ENCODE data around the gene PLAAT2. TPM values are rescaled to one million over a fixed set of nuclear protein-coding genes. Genes with fewer than 3 reads are reported as not detected.
"Not testable (repeated sequence)": the region's sequence is repeated elsewhere in the genome, so short reads cannot be mapped to it uniquely, and the experiment has no call there.

The PLAAT2 gene
- polyA plus RNA-seq, 3 donors: 0.37 to 0.68 TPM; not detected in 1

- no peak for DNase-seq (ENCODE audit: extremely low read depth in 1 of 11, low read depth in 9 of 11, low spot score in 4 of 11)
Measured at GRCh38 chr11:63530021-63530420, 33.2 kb downstream of the PLAAT2 start.

- DNase-seq (ENCODE audit: extremely low read depth in 1 of 11, low read depth in 9 of 11, low spot score in 4 of 11): not testable (repeated sequence)
Measured at GRCh38 chr11:63529373-63529772, 33.8 kb downstream of the PLAAT2 start.

- not testable (repeated sequence) for DNase-seq (ENCODE audit: extremely low read depth in 1 of 11, low read depth in 9 of 11, low spot score in 4 of 11)
Measured at GRCh38 chr11:63528729-63529278, 34.4 kb downstream of the PLAAT2 start.

GRCh38 chr11:63528156-63528555 lies 35.0 kb downstream of the PLAAT2 start:
- not testable (repeated sequence) for DNase-seq (ENCODE audit: extremely low read depth in 1 of 11, low read depth in 9 of 11, low spot score in 4 of 11)

GRCh38 chr11:63527667-63528066 lies 35.5 kb downstream of the PLAAT2 start:
- DNase-seq (ENCODE audit: extremely low read depth in 1 of 11, low read depth in 9 of 11, low spot score in 4 of 11): no peak

- DNase-seq (ENCODE audit: extremely low read depth in 1 of 11, low read depth in 9 of 11, low spot score in 4 of 11): no peak
Measured at GRCh38 chr11:63523151-63523550, 40.0 kb downstream of the PLAAT2 start.

- no peak for DNase-seq (ENCODE audit: extremely low read depth in 1 of 11, low read depth in 9 of 11, low spot score in 4 of 11)
Measured at GRCh38 chr11:63521896-63522295, 41.3 kb downstream of the PLAAT2 start.

GRCh38 chr11:63520606-63521170 lies 42.5 kb downstream of the PLAAT2 start:
- DNase-seq (ENCODE audit: extremely low read depth in 1 of 11, low read depth in 9 of 11, low spot score in 4 of 11): no peak

GRCh38 chr11:63518548-63518947 lies 44.6 kb downstream of the PLAAT2 start:
- no peak for DNase-seq (ENCODE audit: extremely low read depth in 1 of 11, low read depth in 9 of 11, low spot score in 4 of 11)

GRCh38 chr11:63517156-63517555 lies 46.0 kb downstream of the PLAAT2 start:
- no peak for DNase-seq (ENCODE audit: extremely low read depth in 1 of 11, low read depth in 9 of 11, low spot score in 4 of 11)

- no peak for DNase-seq (ENCODE audit: extremely low read depth in 1 of 11, low read depth in 9 of 11, low spot score in 4 of 11)
Measured at GRCh38 chr11:63516109-63516508, 47.1 kb downstream of the PLAAT2 start.

- DNase-seq (ENCODE audit: extremely low read depth in 1 of 11, low read depth in 9 of 11, low spot score in 4 of 11): no peak
Measured at GRCh38 chr11:63512816-63513215, 50.4 kb downstream of the PLAAT2 start.

GRCh38 chr11:63511048-63511748 lies 52.0 kb downstream of the PLAAT2 start:
- DNase-seq (ENCODE audit: extremely low read depth in 1 of 11, low read depth in 9 of 11, low spot score in 4 of 11): no peak

- DNase-seq (ENCODE audit: extremely low read depth in 1 of 11, low read depth in 9 of 11, low spot score in 4 of 11): no peak
Measured at GRCh38 chr11:63510360-63511047, 52.7 kb downstream of the PLAAT2 start.

GRCh38 chr11:63508745-63509144 lies 54.4 kb downstream of the PLAAT2 start:
- no peak for DNase-seq (ENCODE audit: extremely low read depth in 1 of 11, low read depth in 9 of 11, low spot score in 4 of 11)

- no peak for DNase-seq (ENCODE audit: extremely low read depth in 1 of 11, low read depth in 9 of 11, low spot score in 4 of 11)
Measured at GRCh38 chr11:63508009-63508408, 55.2 kb downstream of the PLAAT2 start.

- no peak for DNase-seq (ENCODE audit: extremely low read depth in 1 of 11, low read depth in 9 of 11, low spot score in 4 of 11)
Measured at GRCh38 chr11:63507511-63507910, 55.7 kb downstream of the PLAAT2 start.

GRCh38 chr11:63506876-63507275 lies 56.3 kb downstream of the PLAAT2 start:
- no peak for DNase-seq (ENCODE audit: extremely low read depth in 1 of 11, low read depth in 9 of 11, low spot score in 4 of 11)

- DNase-seq (ENCODE audit: extremely low read depth in 1 of 11, low read depth in 9 of 11, low spot score in 4 of 11): no peak
Measured at GRCh38 chr11:63505857-63506528, 57.2 kb downstream of the PLAAT2 start, which contains the start of gene LGALS12. LGALS12 (plus strand) TSS chr11:63506084; CDS start chr11:63506459, 375 bp downstream.
